Rectal smooth muscle tissue (tissue), 1 donor: ENCODE data around the gene ANGPTL7.
"Not testable (repeated sequence)": the region's sequence is repeated elsewhere in the genome, so short reads cannot be mapped to it uniquely, and the experiment has no call there.

Source experiments
- H3K27ac ChIP-seq: one replicate; pipeline ENCODE4 v1.7.0; 2013; ENCODE audit warnings: low read depth, low read length, inconsistent platforms
- H3K27me3 ChIP-seq: one replicate; pipeline ENCODE4 v1.7.0; 2013; ENCODE audit warnings: low read length; ENCODE audit not compliant: control insufficient read depth, insufficient read depth
- H3K36me3 ChIP-seq: one replicate; pipeline ENCODE4 v1.7.0; 2013; ENCODE audit warnings: low read length; ENCODE audit not compliant: control insufficient read depth, insufficient read depth
- H3K4me1 ChIP-seq: one replicate; pipeline ENCODE4 v1.7.0; 2013; ENCODE audit warnings: low read length; ENCODE audit not compliant: control insufficient read depth, insufficient read depth
- H3K4me3 ChIP-seq: one replicate; pipeline ENCODE4 v1.7.0; 2013; ENCODE audit warnings: low read length
- H3K9ac ChIP-seq: one replicate; pipeline ENCODE4 v1.7.0; 2013; ENCODE audit warnings: low read length

The ANGPTL7 gene

GRCh38 chr1:11176081-11176706, 13.0 kb upstream of the ANGPTL7 start:
- Histone ChIP-seq H3K4me1 (peaks cover 6% of the 10 kb centered on the region), H3K27me3 (no peaks in the 10 kb centered on the region), H3K36me3 (no peaks in the 10 kb centered on the region), H3K4me3 (no peak overlapping the region), H3K9ac (no peak overlapping the region), H3K27ac (no peak overlapping the region)

GRCh38 chr1:11178021-11179015, 10.8 kb upstream of the ANGPTL7 start:
- Histone ChIP-seq H3K36me3 (no peaks in the 10 kb centered on the region), H3K4me1 (peaks cover 6% of the 10 kb centered on the region), H3K9ac (no peak overlapping the region), H3K27me3 (no peaks in the 10 kb centered on the region), H3K27ac (no peak overlapping the region), H3K4me3 (no peak overlapping the region)

- Histone ChIP-seq H3K4me1 (peaks cover 6% of the 10 kb centered on the region), H3K27me3 (no peaks in the 10 kb centered on the region), H3K27ac (no peak overlapping the region), H3K9ac (no peak overlapping the region), H3K36me3 (no peaks in the 10 kb centered on the region), H3K4me3 (no peak overlapping the region)
These were observed 10.0 kb upstream of the ANGPTL7 start for GRCh38 chr1:11179125-11179524.

GRCh38 chr1:11179749-11180148, 9.4 kb upstream of the ANGPTL7 start:
- H3K27ac ChIP-seq, H3K9ac ChIP-seq, H3K4me1 ChIP-seq, H3K4me3 ChIP-seq, H3K27me3 ChIP-seq, H3K36me3 ChIP-seq: not testable (repeated sequence)

- Histone ChIP-seq H3K27ac (no peak overlapping the region), H3K4me1 (peaks cover 6% of the 10 kb centered on the region), H3K36me3 (no peaks in the 10 kb centered on the region), H3K4me3 (no peak overlapping the region), H3K27me3 (no peaks in the 10 kb centered on the region), H3K9ac (no peak overlapping the region)
These were observed 8.8 kb upstream of the ANGPTL7 start for GRCh38 chr1:11180342-11180744.

GRCh38 chr1:11182884-11183283, 6.3 kb upstream of the ANGPTL7 start:
- no peak overlapping the region for H3K9ac ChIP-seq
- H3K27me3 ChIP-seq = no peaks in the 10 kb centered on the region
- H3K27ac ChIP-seq = no peak overlapping the region
- no peaks in the 10 kb centered on the region for H3K36me3 ChIP-seq
- no peak overlapping the region for H3K4me3 ChIP-seq
- peaks cover 6% of the 10 kb centered on the region for H3K4me1 ChIP-seq

GRCh38 chr1:11184973-11185372, 4.2 kb upstream of the ANGPTL7 start:
- Histone ChIP-seq H3K9ac (no peak overlapping the region), H3K36me3 (no peaks in the 10 kb centered on the region), H3K4me1 (no peaks in the 10 kb centered on the region), H3K27me3 (no peaks in the 10 kb centered on the region), H3K27ac (no peak overlapping the region), H3K4me3 (no peak overlapping the region)

GRCh38 chr1:11187000-11187399, 2.2 kb upstream of the ANGPTL7 start:
- Histone ChIP-seq H3K9ac (no peak overlapping the region), H3K27ac (no peak overlapping the region), H3K27me3 (no peaks in the 10 kb centered on the region), H3K36me3 (no peaks in the 10 kb centered on the region), H3K4me3 (no peak overlapping the region), H3K4me1 (no peaks in the 10 kb centered on the region)

- Histone ChIP-seq H3K4me3 (no peak overlapping the region), H3K27ac (no peak overlapping the region), H3K27me3 (no peaks in the 10 kb centered on the region), H3K36me3 (no peaks in the 10 kb centered on the region), H3K9ac (no peak overlapping the region), H3K4me1 (no peaks in the 10 kb centered on the region)
These were observed 1.7 kb upstream of the ANGPTL7 start for GRCh38 chr1:11187494-11187893.

GRCh38 chr1:11187931-11188330, 1.2 kb upstream of the ANGPTL7 start:
- H3K36me3 ChIP-seq = no peaks in the 10 kb centered on the region
- no peak overlapping the region for H3K4me3 ChIP-seq
- H3K4me1 ChIP-seq = no peaks in the 10 kb centered on the region
- no peak overlapping the region for H3K27ac ChIP-seq
- H3K9ac ChIP-seq = no peak overlapping the region
- no peaks in the 10 kb centered on the region for H3K27me3 ChIP-seq

- peak overlapping the region; percentile 20 for H3K27ac ChIP-seq
- peaks cover 2% of the 10 kb centered on the region for H3K36me3 ChIP-seq
These were observed 774 bp upstream of the ANGPTL7 start for GRCh38 chr1:11188381-11188780.

GRCh38 chr1:11193376-11193775, 4.2 kb downstream of the ANGPTL7 start:
- Histone ChIP-seq H3K9ac (no peak overlapping the region), H3K27ac (no peak overlapping the region), H3K36me3 (peaks cover 27% of the 10 kb centered on the region), H3K27me3 (no peaks in the 10 kb centered on the region), H3K4me1 (no peaks in the 10 kb centered on the region), H3K4me3 (no peak overlapping the region)

More at GRCh38 chr1:11188381-11188780, 774 bp upstream of the ANGPTL7 start:
- no peaks in the 10 kb centered on the region for H3K4me1 ChIP-seq
- H3K4me3 ChIP-seq = no peak overlapping the region
- H3K27me3 ChIP-seq = no peaks in the 10 kb centered on the region
- H3K9ac ChIP-seq = no peak overlapping the region
